ENCODE measurements around the gene CDT1.

CDT1 gene

DNA sequence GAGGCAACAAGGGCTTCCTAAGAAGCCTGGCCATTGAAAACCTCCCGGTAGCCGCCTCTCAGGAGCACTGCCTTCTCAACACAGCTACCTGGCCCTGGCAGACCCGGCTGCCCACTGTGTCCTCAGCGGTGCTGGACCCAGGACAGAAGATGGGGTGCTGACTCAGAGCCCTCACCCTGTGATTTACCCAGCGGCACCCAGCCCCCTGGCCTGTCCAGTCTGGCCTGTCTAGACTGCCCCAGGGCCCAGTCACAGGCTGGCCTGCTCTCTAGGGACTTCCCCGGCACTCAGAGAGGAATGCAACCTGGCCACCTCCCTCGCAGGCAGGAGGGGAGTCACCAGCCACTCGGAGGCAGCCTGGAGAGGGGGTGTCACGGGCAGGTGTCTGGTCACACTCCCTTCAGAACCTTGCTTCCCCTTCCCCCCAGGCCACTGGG lies 38.7 kb upstream of the CDT1 start:
- Histone ChIP-seq H3K4me3 (ENCODE audit: low read depth, low read length) (no peak overlapping the region), H3K36me3 (ENCODE audit: control insufficient read depth in 1 of 2, insufficient read depth in 2 of 2, low read length in 2 of 2) (peaks cover 5 to 7% of the 10 kb centered on the region in 2 experiments), H3K18ac (ENCODE audit: low read length) (peak overlapping the region; percentile 31), H2AK5ac (ENCODE audit: low read length) (peak overlapping the region; percentile 27), H3K9me3 (ENCODE audit: insufficient read depth, low read depth, low read length) (peaks cover 3% of the 10 kb centered on the region), H4K8ac (ENCODE audit: low read depth, low read length) (no peak overlapping the region), H2BK120ac (ENCODE audit: insufficient read depth, low read length, poor library complexity) (peak overlapping the region; percentile 59), H3K4me1 (ENCODE audit: control insufficient read depth in 1 of 2, insufficient read depth in 2 of 2, low read length in 2 of 2) (peaks cover 65 to 79% of the 10 kb centered on the region in 2 experiments), H3K14ac (ENCODE audit: low read length) (peak overlapping the region; percentile 24), H2BK12ac (ENCODE audit: low read length) (peak overlapping the region; percentile 44), H2BK5ac (ENCODE audit: low read depth, low read length, poor library complexity) (peak overlapping the region; percentile 77), H3K27ac (ENCODE audit: low read depth, low read length) (peak overlapping the region; percentile 59), H3K27me3 (ENCODE audit: insufficient read depth, low read length) (no peaks in the 10 kb centered on the region), H3K79me1 (ENCODE audit: low read length) (peaks cover 21% of the 10 kb centered on the region), H3K79me2 (ENCODE audit: control insufficient read depth, insufficient read depth, low read length, poor library complexity) (peaks cover 15% of the 10 kb centered on the region), H3K23ac (ENCODE audit: low read length) (no peak overlapping the region), H4K12ac (ENCODE audit: low read depth, low read length) (no peak overlapping the region), H3K9ac (ENCODE audit: low read length) (no peak overlapping the region), H2AFZ (ENCODE audit: insufficient read depth, low read length, poor library complexity) (no peak overlapping the region), H3K4me2 (ENCODE audit: low read length) (peak overlapping the region; percentile 55), H3K4ac (ENCODE audit: low read depth, low read length) (peak overlapping the region; percentile 41), H4K91ac (ENCODE audit: low read depth, low read length) (peak overlapping the region; percentile 69)
- DNase-seq = peak; percentile 98 to 99
- WGBS (ENCODE audit: extremely low coverage, insufficient coverage, insufficient read length) = no CpG with 5 or more reads among the region's 9 CpGs

DNA sequence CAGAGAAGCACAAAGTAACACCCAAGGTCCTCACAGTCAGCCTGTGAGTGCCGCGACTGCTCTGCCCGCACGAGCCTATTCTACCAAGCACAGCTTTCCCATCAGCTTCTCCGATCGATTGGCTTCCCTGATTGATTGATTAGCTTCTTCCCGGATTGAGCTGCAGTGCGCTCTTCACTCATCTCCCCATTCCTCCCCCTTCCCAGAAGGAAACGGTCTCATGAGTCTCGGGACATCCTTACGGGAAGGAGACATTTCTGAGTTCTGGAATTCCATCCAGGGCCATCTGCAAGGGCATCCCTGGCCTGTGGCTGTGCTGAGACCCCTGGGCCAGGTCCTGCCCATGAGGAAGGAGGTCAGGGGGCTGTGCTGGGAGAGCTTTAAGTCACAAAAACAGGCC lies 36.6 kb upstream of the CDT1 start:
- Histone ChIP-seq H3K23ac (ENCODE audit: low read length) (no peak overlapping the region), H2BK5ac (ENCODE audit: low read depth, low read length, poor library complexity) (no peak overlapping the region), H3K79me1 (ENCODE audit: low read length) (peaks cover 27% of the 10 kb centered on the region), H3K9me3 (ENCODE audit: insufficient read depth, low read depth, low read length) (no peaks in the 10 kb centered on the region), H2BK120ac (ENCODE audit: insufficient read depth, low read length, poor library complexity) (no peak overlapping the region), H3K4ac (ENCODE audit: low read depth, low read length) (no peak overlapping the region), H4K12ac (ENCODE audit: low read depth, low read length) (no peak overlapping the region), H2BK12ac (ENCODE audit: low read length) (no peak overlapping the region), H3K79me2 (ENCODE audit: control insufficient read depth, insufficient read depth, low read length, poor library complexity) (peaks cover 19% of the 10 kb centered on the region), H2AFZ (ENCODE audit: insufficient read depth, low read length, poor library complexity) (no peak overlapping the region), H3K27ac (ENCODE audit: low read depth, low read length) (no peak overlapping the region), H3K18ac (ENCODE audit: low read length) (no peak overlapping the region), H2AK5ac (ENCODE audit: low read length) (no peak overlapping the region), H3K4me2 (ENCODE audit: low read length) (no peak overlapping the region), H3K27me3 (ENCODE audit: insufficient read depth, low read length) (no peaks in the 10 kb centered on the region), H3K9ac (ENCODE audit: low read length) (no peak overlapping the region), H3K4me3 (ENCODE audit: low read depth, low read length) (no peak overlapping the region), H3K36me3 (ENCODE audit: control insufficient read depth in 1 of 2, insufficient read depth in 2 of 2, low read length in 2 of 2) (peaks cover 3 to 5% of the 10 kb centered on the region in 2 experiments), H4K8ac (ENCODE audit: low read depth, low read length) (no peak overlapping the region), H3K4me1 (ENCODE audit: control insufficient read depth in 1 of 2, insufficient read depth in 2 of 2, low read length in 2 of 2) (peaks cover 79 to 87% of the 10 kb centered on the region in 2 experiments), H3K14ac (ENCODE audit: low read length) (no peak overlapping the region), H4K91ac (ENCODE audit: low read depth, low read length) (no peak overlapping the region)
- WGBS (ENCODE audit: extremely low coverage, insufficient coverage, insufficient read length) = no CpG with 5 or more reads among the region's 11 CpGs
- DNase-seq = no peak

DNA sequence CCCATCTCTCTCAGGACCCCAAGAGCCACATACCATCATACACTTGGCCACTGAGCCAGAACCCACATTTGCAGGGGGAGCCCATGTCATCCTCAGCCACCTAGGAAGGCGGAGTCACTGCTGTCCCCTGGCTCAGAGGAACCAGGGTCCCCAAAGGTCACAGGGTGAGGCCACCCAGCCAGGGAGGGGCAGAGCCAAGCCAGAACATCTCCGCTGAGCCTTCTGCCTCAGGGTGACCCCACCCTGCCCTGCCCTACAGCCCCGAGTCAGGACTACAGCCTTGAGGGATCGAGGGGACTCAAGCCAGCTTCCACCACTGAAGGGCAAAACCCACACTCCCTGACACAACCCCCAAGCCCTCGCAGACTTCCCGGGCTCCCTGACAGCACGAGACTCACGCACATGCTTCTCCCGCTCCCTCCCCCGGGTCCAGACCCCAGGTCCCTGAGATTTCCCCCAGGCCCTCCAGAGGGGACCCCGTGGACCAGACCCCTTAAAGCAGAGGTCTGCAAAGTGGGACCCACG lies 36.0 kb upstream of the CDT1 start:
- DNase-seq = no peak
- Histone ChIP-seq H3K79me1 (ENCODE audit: low read length) (peaks cover 26% of the 10 kb centered on the region), H2BK5ac (ENCODE audit: low read depth, low read length, poor library complexity) (no peak overlapping the region), H3K4me3 (ENCODE audit: low read depth, low read length) (no peak overlapping the region), H3K9ac (ENCODE audit: low read length) (no peak overlapping the region), H3K79me2 (ENCODE audit: control insufficient read depth, insufficient read depth, low read length, poor library complexity) (peaks cover 15% of the 10 kb centered on the region), H3K4me2 (ENCODE audit: low read length) (no peak overlapping the region), H3K4me1 (ENCODE audit: control insufficient read depth in 1 of 2, insufficient read depth in 2 of 2, low read length in 2 of 2) (peaks cover 79 to 86% of the 10 kb centered on the region in 2 experiments), H3K4ac (ENCODE audit: low read depth, low read length) (peak overlapping the region; percentile 35), H2AK5ac (ENCODE audit: low read length) (peak overlapping the region; percentile 36), H4K12ac (ENCODE audit: low read depth, low read length) (no peak overlapping the region), H4K91ac (ENCODE audit: low read depth, low read length) (peak overlapping the region; percentile 16), H3K14ac (ENCODE audit: low read length) (no peak overlapping the region), H4K8ac (ENCODE audit: low read depth, low read length) (no peak overlapping the region), H3K18ac (ENCODE audit: low read length) (peak overlapping the region; percentile 48), H3K9me3 (ENCODE audit: insufficient read depth, low read depth, low read length) (no peaks in the 10 kb centered on the region), H3K36me3 (ENCODE audit: control insufficient read depth in 1 of 2, insufficient read depth in 2 of 2, low read length in 2 of 2) (peaks cover under 1 to 2% of the 10 kb centered on the region in 2 experiments), H2BK120ac (ENCODE audit: insufficient read depth, low read length, poor library complexity) (no peak overlapping the region), H2BK12ac (ENCODE audit: low read length) (peak overlapping the region; percentile 12), H3K27ac (ENCODE audit: low read depth, low read length) (no peak overlapping the region), H2AFZ (ENCODE audit: insufficient read depth, low read length, poor library complexity) (no peak overlapping the region), H3K23ac (ENCODE audit: low read length) (no peak overlapping the region), H3K27me3 (ENCODE audit: insufficient read depth, low read length) (no peaks in the 10 kb centered on the region)
- WGBS (ENCODE audit: extremely low coverage, insufficient coverage, insufficient read length) = no CpG with 5 or more reads among the region's 12 CpGs

DNA sequence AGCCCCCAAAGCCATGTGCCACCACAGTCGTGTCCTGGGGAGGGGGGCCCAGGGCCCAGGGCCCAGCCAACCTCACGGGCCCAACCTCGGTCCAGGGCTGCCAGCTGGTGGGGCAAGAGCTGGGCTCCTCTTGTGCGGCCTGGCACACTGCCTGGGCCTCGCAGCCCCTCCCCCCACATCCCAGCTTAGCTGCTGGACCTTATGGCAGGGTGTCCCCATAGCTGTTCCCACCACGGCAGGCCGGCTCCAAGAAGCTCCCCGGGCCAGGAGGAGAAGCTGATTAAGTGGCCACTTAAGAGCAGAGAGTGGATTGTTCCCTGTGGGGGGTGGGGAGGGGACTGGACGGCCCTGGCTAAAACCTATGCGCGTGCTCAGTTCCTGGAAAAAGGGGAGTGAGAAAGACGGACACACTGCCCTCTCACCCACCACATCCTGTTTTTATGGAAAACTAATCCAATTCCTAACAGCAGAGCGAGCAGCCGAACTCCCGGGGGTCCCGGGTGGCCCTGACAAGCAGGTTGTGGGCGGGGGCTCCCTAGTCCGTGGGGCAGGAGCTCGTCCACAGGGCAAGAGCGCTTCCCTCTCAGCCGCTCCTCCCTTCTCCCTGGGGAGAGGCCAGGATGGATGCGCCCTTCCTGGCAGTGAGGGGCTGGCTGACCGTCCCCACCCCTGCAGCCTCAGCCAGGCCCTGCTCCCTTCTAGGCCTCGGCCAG lies 35.4 kb upstream of the CDT1 start:
- Histone ChIP-seq H2AK5ac (ENCODE audit: low read length) (no peak overlapping the region), H2BK5ac (ENCODE audit: low read depth, low read length, poor library complexity) (no peak overlapping the region), H3K79me2 (ENCODE audit: control insufficient read depth, insufficient read depth, low read length, poor library complexity) (peaks cover 12% of the 10 kb centered on the region), H2AFZ (ENCODE audit: insufficient read depth, low read length, poor library complexity) (no peak overlapping the region), H3K4me1 (ENCODE audit: control insufficient read depth in 1 of 2, insufficient read depth in 2 of 2, low read length in 2 of 2) (peaks cover 78 to 85% of the 10 kb centered on the region in 2 experiments), H3K79me1 (ENCODE audit: low read length) (peaks cover 24% of the 10 kb centered on the region), H3K4me2 (ENCODE audit: low read length) (no peak overlapping the region), H3K4ac (ENCODE audit: low read depth, low read length) (peak overlapping the region; percentile 35), H3K18ac (ENCODE audit: low read length) (peak overlapping the region; percentile 34), H4K8ac (ENCODE audit: low read depth, low read length) (no peak overlapping the region), H3K27me3 (ENCODE audit: insufficient read depth, low read length) (no peaks in the 10 kb centered on the region), H3K9ac (ENCODE audit: low read length) (no peak overlapping the region), H3K23ac (ENCODE audit: low read length) (no peak overlapping the region), H3K36me3 (ENCODE audit: control insufficient read depth in 1 of 2, insufficient read depth in 2 of 2, low read length in 2 of 2) (no peaks in the 10 kb centered on the region), H3K9me3 (ENCODE audit: insufficient read depth, low read depth, low read length) (no peaks in the 10 kb centered on the region), H2BK120ac (ENCODE audit: insufficient read depth, low read length, poor library complexity) (no peak overlapping the region), H2BK12ac (ENCODE audit: low read length) (no peak overlapping the region), H4K91ac (ENCODE audit: low read depth, low read length) (peak overlapping the region; percentile 16), H3K4me3 (ENCODE audit: low read depth, low read length) (peak overlapping the region; percentile 1), H3K14ac (ENCODE audit: low read length) (no peak overlapping the region), H4K12ac (ENCODE audit: low read depth, low read length) (no peak overlapping the region), H3K27ac (ENCODE audit: low read depth, low read length) (no peak overlapping the region)
- DNase-seq = no peak
- WGBS (ENCODE audit: extremely low coverage, insufficient coverage, insufficient read length) = no CpG with 5 or more reads among the region's 24 CpGs

Data from trophoblast cell (in vitro differentiated cells and primary cell).